Activated T-cell treated with anti-CD3 and anti-CD28 coated beads for 1 hour (primary cell): ENCODE data around the gene YKT6.
"Not testable (repeated sequence)": the region's sequence is repeated elsewhere in the genome, so short reads cannot be mapped to it uniquely, and the experiment has no call there.

Experiments used
- DNase-seq: peaks from one replicate; pipeline ENCODE4 v3.0.0-alpha.2; 2020; ENCODE audit warnings: low read depth

Gene YKT6

GRCh38 chr7:44193011-44193802 is 7.6 kb upstream of the YKT6 start:
- DNase-seq, result no peak

GRCh38 chr7:44194069-44194468 is 6.7 kb upstream of the YKT6 start:
- DNase-seq, result no peak

DNA sequence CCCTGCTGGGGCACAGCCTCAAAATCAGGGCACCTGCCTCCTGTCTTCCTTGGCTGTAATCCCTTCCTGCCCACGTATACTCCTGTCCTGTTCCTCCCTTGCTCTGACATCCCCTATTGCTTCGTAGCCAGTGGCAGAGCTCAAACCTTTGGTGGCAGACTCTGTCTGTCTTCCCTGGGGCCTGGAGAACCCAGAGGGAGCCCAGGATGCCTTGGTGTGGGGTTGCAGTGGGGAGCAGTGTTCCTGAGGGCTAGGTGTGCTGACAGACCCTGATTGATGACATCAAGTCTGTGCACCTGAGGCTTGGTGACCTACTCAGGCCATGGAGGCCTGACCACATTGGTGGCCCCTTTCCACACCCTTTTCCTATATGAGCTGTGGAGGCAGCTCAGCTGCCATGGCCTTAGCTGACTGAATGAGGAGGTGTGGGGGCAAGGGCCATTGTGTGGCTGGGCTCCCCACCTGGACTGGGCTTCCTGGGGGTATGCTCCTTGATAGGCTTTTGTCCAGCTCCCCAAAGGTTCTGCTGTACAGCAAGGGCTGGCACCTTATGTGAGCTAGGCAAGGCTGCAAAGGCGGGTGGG is 6.1 kb upstream of the YKT6 start:
- DNase-seq, result no peak

- no peak for DNase-seq
Observed at GRCh38 chr7:44195889-44196288, 4.9 kb upstream of the YKT6 start.

DNA sequence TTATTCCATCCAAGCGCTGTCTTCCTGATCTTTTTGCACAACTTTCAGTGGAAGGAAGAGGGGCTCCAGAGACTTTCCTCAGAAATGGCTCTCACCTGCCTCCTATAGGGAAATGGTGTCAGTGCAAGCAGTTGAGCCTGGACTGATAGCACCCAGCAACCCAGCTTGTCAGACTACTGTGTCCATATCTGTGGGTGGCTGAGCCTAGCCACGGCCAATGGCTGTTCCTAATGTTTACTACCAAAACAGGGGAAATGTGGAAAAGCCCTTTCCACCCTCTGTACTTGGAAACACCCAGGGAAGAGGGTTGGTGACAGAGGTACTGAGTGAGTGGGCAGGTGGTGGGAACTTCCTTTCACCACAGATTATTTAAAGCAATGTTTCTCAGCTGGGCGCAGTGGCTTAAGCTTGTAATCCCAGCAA is 4.3 kb upstream of the YKT6 start:
- no peak for DNase-seq

- no peak for DNase-seq
Observed at GRCh38 chr7:44197474-44197873, 3.3 kb upstream of the YKT6 start.

- not testable (repeated sequence) for DNase-seq
Observed at GRCh38 chr7:44200163-44200562, 615 bp upstream of the YKT6 start.

GRCh38 chr7:44201813-44202212 is 1.0 kb downstream of the YKT6 start:
- no peak for DNase-seq

GRCh38 chr7:44206008-44206407 is 5.2 kb downstream of the YKT6 start:
- DNase-seq, result no peak

DNA sequence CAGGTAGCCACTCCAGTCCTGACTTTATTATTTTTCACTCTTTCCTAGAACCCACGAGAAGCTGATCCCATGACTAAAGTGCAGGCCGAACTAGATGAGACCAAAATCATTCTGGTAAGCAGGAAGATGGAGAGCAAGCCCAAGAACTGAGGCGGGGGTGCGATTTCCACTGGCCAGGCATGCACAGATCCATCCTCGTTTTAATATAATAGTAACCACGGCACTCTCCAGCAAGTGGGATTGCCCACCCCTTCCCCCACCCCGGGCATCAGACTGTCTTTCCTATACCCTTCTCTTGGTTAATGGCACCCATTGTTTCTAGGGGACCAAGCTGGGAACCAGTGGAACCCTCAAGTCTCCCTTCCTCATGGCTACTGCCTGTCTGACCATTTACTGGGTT is 7.3 kb downstream of the YKT6 start:
- DNase-seq, result no peak

- DNase-seq, result no peak
Observed at GRCh38 chr7:44210107-44210506, 9.3 kb downstream of the YKT6 start.

- DNase-seq, result no peak
Observed at GRCh38 chr7:44211126-44211675, 10.4 kb downstream of the YKT6 start.

DNA sequence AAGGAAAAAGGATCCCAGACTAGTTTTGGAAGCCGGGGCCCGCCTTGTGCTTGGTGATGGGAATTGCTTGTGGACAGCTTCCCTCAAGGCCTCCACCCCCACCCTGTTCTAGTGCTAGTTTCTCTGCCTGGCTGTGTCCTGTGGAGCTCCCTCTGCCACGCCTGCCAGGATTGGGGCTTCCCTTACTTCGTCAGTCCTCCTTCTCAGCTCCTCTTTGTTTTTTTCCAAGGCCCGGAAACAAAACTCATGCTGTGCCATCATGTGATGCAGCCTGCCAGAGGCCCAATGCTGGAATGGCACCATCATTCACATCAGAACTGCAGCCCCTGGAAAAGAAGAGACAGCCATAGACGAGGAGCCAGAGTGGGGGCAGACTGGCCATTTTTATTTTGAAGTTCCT is 11.2 kb downstream of the YKT6 start:
- DNase-seq, result no peak

DNA sequence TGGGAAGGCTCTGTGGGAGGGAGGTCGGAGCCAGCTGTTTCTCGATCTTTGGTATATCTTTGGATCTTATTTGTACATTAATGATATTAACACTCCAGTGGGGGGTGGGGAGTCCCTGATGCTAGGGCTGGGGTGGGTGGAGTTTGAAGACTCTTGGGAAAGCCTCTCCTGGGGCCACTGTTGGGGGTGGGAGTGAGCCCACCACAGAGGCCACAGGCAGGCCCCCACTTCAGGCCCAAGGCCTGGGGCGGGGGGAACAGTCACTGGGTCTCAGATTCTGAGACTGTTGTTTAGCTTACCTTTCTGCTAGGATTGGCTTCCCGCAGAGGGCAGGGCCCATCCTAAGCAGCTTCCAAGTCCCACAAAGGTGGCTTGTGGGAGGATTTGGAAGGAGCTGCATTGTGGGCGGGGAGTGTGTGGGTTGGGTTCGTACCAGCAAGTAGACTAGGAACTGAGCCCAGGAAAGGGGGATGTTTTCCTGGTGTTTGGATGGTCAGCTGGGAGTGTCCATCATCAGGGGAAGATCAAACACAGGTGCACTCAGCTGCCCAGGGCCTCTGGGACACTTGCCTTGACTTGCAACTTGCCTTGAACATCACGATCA is 11.9 kb downstream of the YKT6 start:
- no peak for DNase-seq

- no peak for DNase-seq
Observed at GRCh38 chr7:44213206-44213876, 12.6 kb downstream of the YKT6 start.

- DNase-seq, result no peak
Observed at GRCh38 chr7:44213877-44214388, 13.2 kb downstream of the YKT6 start.

- DNase-seq, result no peak
Observed at GRCh38 chr7:44215531-44215930, 14.8 kb downstream of the YKT6 start.

DNA sequence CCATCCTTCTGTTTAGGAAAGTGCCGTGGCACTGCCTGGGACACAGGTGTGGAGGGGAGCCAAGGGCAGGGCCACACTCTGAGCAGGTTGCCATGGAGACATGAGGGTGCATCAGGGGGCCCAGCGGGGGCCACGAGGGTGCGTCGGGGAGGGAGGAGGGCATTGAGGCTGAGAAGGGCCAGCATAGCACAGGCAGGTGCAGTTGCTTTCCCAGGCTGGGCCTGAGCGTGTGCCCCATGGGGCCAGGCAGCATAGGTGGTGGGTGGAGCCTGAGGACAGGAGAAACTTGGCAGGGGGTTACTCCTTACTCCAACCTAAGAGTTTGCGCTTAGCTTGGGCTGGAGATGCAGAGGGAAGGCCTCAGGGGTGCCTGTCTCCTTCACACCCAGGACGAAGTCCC is 15.2 kb downstream of the YKT6 start:
- no peak for DNase-seq

- no peak for DNase-seq
Observed at GRCh38 chr7:44216521-44217222, 15.9 kb downstream of the YKT6 start.

DNA sequence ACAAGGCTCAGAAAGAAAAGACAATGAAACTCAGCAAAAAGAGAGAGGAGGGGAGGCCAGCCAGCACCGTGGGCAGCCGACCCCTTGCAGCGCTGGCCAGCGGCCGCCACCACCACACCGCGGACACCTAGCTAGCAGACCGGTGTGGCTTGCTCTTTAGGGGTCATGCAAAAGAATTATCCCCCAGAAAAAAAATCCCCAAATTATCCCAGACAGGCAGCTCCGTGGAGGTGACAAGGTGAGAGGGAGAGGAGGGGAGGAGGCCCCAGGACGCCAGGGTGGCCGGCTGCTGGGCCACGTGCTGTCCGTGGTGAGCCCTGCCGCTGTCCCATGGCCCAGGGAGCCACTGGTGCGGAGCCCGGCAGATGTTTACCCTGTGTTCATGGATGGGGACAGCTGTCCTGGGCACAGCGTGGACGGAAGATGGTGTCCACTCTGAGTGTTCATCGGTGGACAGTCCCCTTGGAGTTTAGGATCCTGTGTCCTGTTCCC is 16.5 kb downstream of the YKT6 start:
- DNase-seq, result no peak

DNA sequence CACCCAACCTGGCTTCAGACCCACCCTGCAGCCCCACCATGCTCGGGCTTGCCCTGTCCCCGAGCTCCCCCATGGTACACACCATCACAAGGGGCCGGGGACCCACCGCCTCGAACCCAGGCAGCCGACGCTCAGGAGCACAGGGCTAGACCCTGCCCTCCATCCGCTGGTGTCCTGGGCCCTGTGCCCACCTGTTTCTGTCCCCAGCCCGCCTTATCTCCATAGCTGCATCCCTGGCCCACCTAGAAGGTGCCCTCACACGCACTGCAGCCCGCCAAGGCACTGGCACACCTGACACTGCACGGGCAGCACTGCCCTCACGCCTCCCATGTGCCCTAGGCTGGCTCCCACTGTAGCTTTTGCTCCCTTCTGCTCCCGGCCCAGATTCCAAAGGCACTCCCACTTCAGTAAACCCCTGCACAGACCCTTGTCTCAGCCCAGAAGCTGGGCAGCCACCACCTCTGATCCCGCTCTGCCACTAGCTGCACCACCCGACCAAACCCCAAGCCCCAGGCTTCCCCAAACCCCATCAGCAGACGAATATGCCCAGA is 17.1 kb downstream of the YKT6 start:
- DNase-seq, result no peak
